NCI-H1417 (cell line): Measurements from ENCODE around the gene ZNF850.

ENCODE experiments used
- DNase-seq, 3 experiments: peaks; one replicate each; lab custom pipeline; 2025; lab: John Stamatoyannopoulos, UW

The ZNF850 gene

GRCh38 chr19:36688058-36688457 is 84.5 kb downstream of the ZNF850 start:
- DNase-seq: no peak

- DNase-seq: peak; percentile 91 to 99 (median 96)
Observed at GRCh38 chr19:36687214-36688056, 85.2 kb downstream of the ZNF850 start, which contains the start of gene ZNF567. TSS of gene ZNF567 (plus strand) at chr19:36687612. CDS start at chr19:36694868, 7,256 bp downstream.

- peak in 1 of 3 experiments; percentile 39 for DNase-seq
Observed at GRCh38 chr19:36686365-36687213, 86.0 kb downstream of the ZNF850 start.

GRCh38 chr19:36685835-36686234 is 86.8 kb downstream of the ZNF850 start:
- DNase-seq: no peak

GRCh38 chr19:36679455-36679854 is 93.2 kb downstream of the ZNF850 start:
- no peak for DNase-seq

GRCh38 chr19:36674201-36674600 is 98.4 kb downstream of the ZNF850 start:
- no peak for DNase-seq

GRCh38 chr19:36672368-36672767 is 100.2 kb downstream of the ZNF850 start:
- no peak for DNase-seq

GRCh38 chr19:36668646-36669045 is 104.0 kb downstream of the ZNF850 start:
- DNase-seq: no peak

- no peak for DNase-seq
Observed at GRCh38 chr19:36665832-36666231, 106.8 kb downstream of the ZNF850 start.
